Smooth muscle cell (in vitro differentiated cells): ENCODE data around the gene ERAS. TPM values are rescaled to one million over a fixed set of nuclear protein-coding genes. Genes with fewer than 3 reads are reported as not detected.

Source experiments
- DNase-seq: peaks from one replicate; lab custom pipeline; 2025; ENCODE audit not compliant: unreplicated experiment; lab: John Stamatoyannopoulos, UW
- H2AFZ ChIP-seq: fragments of 200-600 bp; sonication (generic); 2 replicates; pipeline ENCODE4 v1.6.0; 2016; ENCODE audit warnings: antibody characterized with exemption, low read depth, mild to moderate bottlenecking
- H3F3A ChIP-seq: fragments of 200-600 bp; sonication (generic); 2 replicates; pipeline ENCODE4 v1.6.0; 2017; ENCODE audit warnings: antibody characterized with exemption, low read depth
- H3K27ac ChIP-seq: fragments of 200-600 bp; sonication (generic); 2 replicates; pipeline ENCODE4 v1.5.1; 2016; ENCODE audit warnings: low read depth, mild to moderate bottlenecking
- H3K27me3 ChIP-seq: fragments of 200-600 bp; sonication (generic); 2 replicates; pipeline ENCODE4 v1.6.1; 2016; ENCODE audit warnings: low read depth, mild to moderate bottlenecking
- H3K36me3 ChIP-seq: fragments of 200-600 bp; sonication (generic); 2 replicates; pipeline ENCODE4 v1.5.1; 2016; ENCODE audit warnings: low read depth
- H3K4me1 ChIP-seq: fragments of 200-600 bp; sonication (generic); 2 replicates; pipeline ENCODE4 v1.5.1; 2016; ENCODE audit warnings: low read depth
- H3K4me2 ChIP-seq: fragments of 200-600 bp; sonication (generic); 2 replicates; pipeline ENCODE4 v1.6.0; 2016; ENCODE audit warnings: mild to moderate bottlenecking
- H3K4me3 ChIP-seq: fragments of 200-600 bp; sonication (generic); 2 replicates; pipeline ENCODE4 v1.5.1; 2016; ENCODE audit warnings: mild to moderate bottlenecking
- H3K79me2 ChIP-seq: fragments of 200-600 bp; sonication (generic); 2 replicates; pipeline ENCODE4 v1.6.0; 2016; ENCODE audit warnings: low read depth, mild to moderate bottlenecking
- H3K9ac ChIP-seq: fragments of 200-600 bp; sonication (generic); 2 replicates; pipeline ENCODE4 v1.6.0; 2016; ENCODE audit warnings: low read depth
- H3K9me3 ChIP-seq: fragments of 200-600 bp; sonication (generic); replicated peaks from 2 replicates; pipeline ENCODE4 v1.5.1; 2016; ENCODE audit warnings: low read depth
- H4K20me1 ChIP-seq: fragments of 200-600 bp; sonication (generic); 2 replicates; pipeline ENCODE4 v1.6.0; 2016; ENCODE audit warnings: low read depth
- CTCF ChIP-seq: fragments of 200-600 bp; sonication (generic); IDR thresholded peaks from 2 replicates; pipeline ENCODE4 v1.5.1; 2017; ENCODE audit warnings: borderline replicate concordance, mild to moderate bottlenecking, antibody characterized with exemption; ENCODE audit not compliant: insufficient read depth, poor library complexity, severe bottlenecking
- WGBS: methylation state at CpG from one replicate; pipeline ENCODE4 v1.1.7; 2016; ENCODE audit warnings: low lambda C conversion rate; 5-methylcytosine and 5-hydroxymethylcytosine counted together
- polyA plus RNA-seq: library from polyadenylated mRNA; unstranded; fragments of >200 nt; fragmentation: Nextera tagmentation; extraction: Ambion mirVana; gene quantifications from 2 replicates; pipeline ENCODE4 v1.2.1, GENCODE V29; 2016
- total RNA-seq: library from RNA; depleted of rRNA; stranded (reverse); fragments of >200 nt; gene quantifications from 2 replicates; pipeline ENCODE4 v1.2.3, GENCODE V29; 2014

Gene ERAS
- total and polyA plus RNA-seq, 2 experiments from 2014 or later = not detected

- H3F3A ChIP-seq = no peaks in the 10 kb centered on the region
These were observed 44.6 kb upstream of the ERAS start for GRCh38 chrX:48781705-48782104.

GRCh38 chrX:48782216-48782615 lies 44.1 kb upstream of the ERAS start:
- no peaks in the 10 kb centered on the region for H3K4me1 ChIP-seq
- no peak overlapping the region for H3K27ac ChIP-seq
- no peaks in the 10 kb centered on the region for H3K36me3 ChIP-seq
- H2AFZ ChIP-seq = no peak overlapping the region
- H3K4me3 ChIP-seq = no peak overlapping the region
- H3K9ac ChIP-seq = no peak overlapping the region
- no peaks in the 10 kb centered on the region for H3K27me3 ChIP-seq
- no peak overlapping the region for H3K4me2 ChIP-seq
- H4K20me1 ChIP-seq = no peaks in the 10 kb centered on the region
- 71% methylated on average over 2 of the region's 2 CpGs for WGBS
- no peak for TF ChIP-seq CTCF
- no peak for DNase-seq
- no peaks in the 10 kb centered on the region for H3K9me3 ChIP-seq
- no peaks in the 10 kb centered on the region for H3K79me2 ChIP-seq
- no peaks in the 10 kb centered on the region for H3F3A ChIP-seq

More at GRCh38 chrX:48781705-48782104, 44.6 kb upstream of the ERAS start:
- H3K27ac ChIP-seq = no peak overlapping the region
- no peaks in the 10 kb centered on the region for H3K27me3 ChIP-seq
- DNase-seq = no peak
- no peaks in the 10 kb centered on the region for H3K4me1 ChIP-seq
- H2AFZ ChIP-seq = no peak overlapping the region
- H3K9ac ChIP-seq = no peak overlapping the region
- 75% methylated on average over 6 of the region's 6 CpGs for WGBS
- H3K79me2 ChIP-seq = no peaks in the 10 kb centered on the region
- H3K36me3 ChIP-seq = no peaks in the 10 kb centered on the region
- no peaks in the 10 kb centered on the region for H3K9me3 ChIP-seq
- no peaks in the 10 kb centered on the region for H4K20me1 ChIP-seq
- H3K4me2 ChIP-seq = no peak overlapping the region
- no peak for TF ChIP-seq CTCF
- no peak overlapping the region for H3K4me3 ChIP-seq

GRCh38 chrX:48782795-48783194 lies 43.5 kb upstream of the ERAS start:
- Histone ChIP-seq H3K4me3 (no peak overlapping the region), H3K9me3 (no peaks in the 10 kb centered on the region), H3K27ac (no peak overlapping the region), H3K36me3 (no peaks in the 10 kb centered on the region), H3K4me2 (no peak overlapping the region), H2AFZ (no peak overlapping the region), H3K4me1 (no peaks in the 10 kb centered on the region), H3F3A (no peaks in the 10 kb centered on the region), H3K79me2 (no peaks in the 10 kb centered on the region), H4K20me1 (no peaks in the 10 kb centered on the region), H3K27me3 (no peaks in the 10 kb centered on the region), H3K9ac (no peak overlapping the region)
- TF ChIP-seq CTCF = no peak
- DNase-seq = no peak
- WGBS = 88% methylated on average over 11 of the region's 13 CpGs

GRCh38 chrX:48784726-48785125 lies 41.6 kb upstream of the ERAS start:
- no peaks in the 10 kb centered on the region for H4K20me1 ChIP-seq
- H3K27me3 ChIP-seq = no peaks in the 10 kb centered on the region
- H3K9me3 ChIP-seq = no peaks in the 10 kb centered on the region
- no peaks in the 10 kb centered on the region for H3F3A ChIP-seq
- 68% methylated on average over 3 of the region's 3 CpGs for WGBS
- H3K36me3 ChIP-seq = no peaks in the 10 kb centered on the region
- no peak for TF ChIP-seq CTCF
- no peak overlapping the region for H3K27ac ChIP-seq
- H2AFZ ChIP-seq = no peak overlapping the region
- DNase-seq = no peak
- no peak overlapping the region for H3K4me3 ChIP-seq
- H3K79me2 ChIP-seq = no peaks in the 10 kb centered on the region
- H3K4me2 ChIP-seq = no peak overlapping the region
- no peak overlapping the region for H3K9ac ChIP-seq
- H3K4me1 ChIP-seq = no peaks in the 10 kb centered on the region
